ENCODE data around the gene TRPM6. TPM values are rescaled to one million over a fixed set of nuclear protein-coding genes. Genes with fewer than 3 reads are reported as not detected.

The TRPM6 gene
- total and polyA plus RNA-seq, 9 donors = 0.06 to 0.69 (median 0.25) TPM

DNA sequence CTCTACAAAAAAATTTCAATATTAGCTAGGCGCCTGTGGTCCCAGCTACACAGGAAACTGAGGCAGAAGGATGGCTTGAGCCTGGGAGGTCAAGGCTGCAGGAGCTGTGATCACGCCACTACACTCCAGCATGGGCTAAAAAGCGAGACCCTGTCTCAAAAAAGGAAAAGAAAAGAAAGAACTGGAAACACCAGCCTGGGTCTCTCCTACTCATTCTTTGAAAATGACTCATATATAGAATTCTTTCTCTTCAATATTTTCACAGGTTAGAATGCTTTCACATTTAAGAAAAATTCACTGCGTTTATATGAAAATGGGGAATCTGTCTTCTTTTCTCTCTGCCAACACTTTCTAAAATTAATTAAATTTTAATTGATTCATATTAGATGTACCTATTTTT is 115.6 kb downstream of the TRPM6 start:
- intact Hi-C loops (cut with DNase I) = loop anchor here (1.0 to 10.0 kb wide), 6 partner anchors 230 to 300 kb away; no protein-coding TSS in a partner anchor
- whole genome bisulfite sequencing, 3 donors = 51 to 71% (median 55%) methylated on average over 4 of the region's 4 CpGs
- no peak overlapping the region for H3K27ac ChIP-seq

DNA sequence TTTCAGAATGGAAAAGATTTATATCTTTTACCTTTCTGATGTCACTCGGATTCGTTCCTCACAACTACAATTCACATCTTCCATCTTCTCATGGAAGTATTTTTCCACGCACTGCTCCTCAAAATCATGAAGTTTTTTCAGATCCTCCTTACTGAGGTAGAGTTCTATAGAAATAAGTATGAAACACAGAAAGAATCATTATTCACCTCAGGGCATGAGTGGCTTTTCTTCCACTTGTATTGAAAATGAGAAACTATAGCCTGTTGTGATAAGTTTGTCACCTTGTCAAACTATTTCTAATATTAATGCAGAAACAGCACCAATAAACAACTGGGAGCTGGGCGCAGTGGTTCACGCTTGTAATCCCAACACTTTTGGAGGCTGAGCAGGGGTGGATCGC is 116.0 kb downstream of the TRPM6 start:
- DNase-seq = no peak
- no peaks in the 10 kb centered on the region for H3K9me3 ChIP-seq
- 86 to 90% (median 89%) methylated on average over 6 of the region's 6 CpGs for WGBS, 3 donors
- H3K4me3 ChIP-seq = no peak overlapping the region
- no peak for TF ChIP-seq EP300 (IDR thresholded peaks at IDR 0.05)
- no peak for TF ChIP-seq POLR2A (IDR thresholded peaks at IDR 0.05)
- TF ChIP-seq, protein P1, sequence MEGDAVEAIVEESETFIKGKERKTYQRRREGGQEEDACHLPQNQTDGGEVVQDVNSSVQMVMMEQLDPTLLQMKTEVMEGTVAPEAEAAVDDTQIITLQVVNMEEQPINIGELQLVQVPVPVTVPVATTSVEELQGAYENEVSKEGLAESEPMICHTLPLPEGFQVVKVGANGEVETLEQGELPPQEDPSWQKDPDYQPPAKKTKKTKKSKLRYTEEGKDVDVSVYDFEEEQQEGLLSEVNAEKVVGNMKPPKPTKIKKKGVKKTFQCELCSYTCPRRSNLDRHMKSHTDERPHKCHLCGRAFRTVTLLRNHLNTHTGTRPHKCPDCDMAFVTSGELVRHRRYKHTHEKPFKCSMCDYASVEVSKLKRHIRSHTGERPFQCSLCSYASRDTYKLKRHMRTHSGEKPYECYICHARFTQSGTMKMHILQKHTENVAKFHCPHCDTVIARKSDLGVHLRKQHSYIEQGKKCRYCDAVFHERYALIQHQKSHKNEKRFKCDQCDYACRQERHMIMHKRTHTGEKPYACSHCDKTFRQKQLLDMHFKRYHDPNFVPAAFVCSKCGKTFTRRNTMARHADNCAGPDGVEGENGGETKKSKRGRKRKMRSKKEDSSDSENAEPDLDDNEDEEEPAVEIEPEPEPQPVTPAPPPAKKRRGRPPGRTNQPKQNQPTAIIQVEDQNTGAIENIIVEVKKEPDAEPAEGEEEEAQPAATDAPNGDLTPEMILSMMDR (IDR thresholded peaks at IDR 0.05) = no peak
- no peaks in the 10 kb centered on the region for H3K27me3 ChIP-seq
- no peak overlapping the region for H3K27ac ChIP-seq
- no peaks in the 10 kb centered on the region for H3K4me1 ChIP-seq (ENCODE audit: insufficient read depth)
- no peaks in the 10 kb centered on the region for H3K36me3 ChIP-seq
- intact Hi-C loops (cut with DNase I) = loop anchor here (1.0 to 10.0 kb wide), 6 partner anchors 231 to 301 kb away; no protein-coding TSS in a partner anchor

More for the DNA sequence above, 115.6 kb downstream of the TRPM6 start:
- no peak overlapping the region for H3K4me3 ChIP-seq
- no peaks in the 10 kb centered on the region for H3K27me3 ChIP-seq
- H3K4me1 ChIP-seq (ENCODE audit: insufficient read depth) = no peaks in the 10 kb centered on the region
- no peaks in the 10 kb centered on the region for H3K36me3 ChIP-seq
- DNase-seq = no peak
- no peaks in the 10 kb centered on the region for H3K9me3 ChIP-seq
- TF ChIP-seq POLR2A (IDR thresholded peaks at IDR 0.05) = no peak
- no peak for TF ChIP-seq EP300 (IDR thresholded peaks at IDR 0.05)
- TF ChIP-seq, protein P1 (IDR thresholded peaks at IDR 0.05) = no peak

DNA sequence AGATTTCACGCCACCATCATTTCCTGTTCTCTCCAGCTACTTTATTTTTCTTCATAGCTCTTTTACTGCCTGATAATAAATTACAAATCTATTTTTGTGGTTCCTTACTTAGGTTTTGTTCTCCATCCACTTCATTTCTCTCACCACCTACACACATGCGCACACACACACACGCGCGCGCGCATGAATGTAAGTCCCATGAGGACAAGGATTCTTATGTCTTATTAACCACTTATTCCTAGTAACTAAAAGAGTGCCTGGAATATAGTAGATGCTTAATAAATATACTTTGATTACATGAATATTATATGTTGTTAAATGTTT is 116.5 kb downstream of the TRPM6 start:
- intact Hi-C loops (cut with DNase I) = loop anchor here in 3 of 4 donors (5.0 to 10.0 kb wide), 4 partner anchors 231 to 301 kb away; no protein-coding TSS in a partner anchor
- TF ChIP-seq, protein P1 (IDR thresholded peaks at IDR 0.05) = no peak
- TF ChIP-seq POLR2A (IDR thresholded peaks at IDR 0.05) (no peak), EP300 (IDR thresholded peaks at IDR 0.05) (no peak)
- Histone ChIP-seq H3K27ac (no peak overlapping the region), H3K27me3 (no peaks in the 10 kb centered on the region), H3K36me3 (no peaks in the 10 kb centered on the region), H3K4me3 (no peak overlapping the region), H3K4me1 (ENCODE audit: insufficient read depth) (no peaks in the 10 kb centered on the region), H3K9me3 (no peaks in the 10 kb centered on the region)
- WGBS, 3 donors = 90 to 96% (median 91%) methylated on average over 7 of the region's 7 CpGs
- no peak for DNase-seq

DNA sequence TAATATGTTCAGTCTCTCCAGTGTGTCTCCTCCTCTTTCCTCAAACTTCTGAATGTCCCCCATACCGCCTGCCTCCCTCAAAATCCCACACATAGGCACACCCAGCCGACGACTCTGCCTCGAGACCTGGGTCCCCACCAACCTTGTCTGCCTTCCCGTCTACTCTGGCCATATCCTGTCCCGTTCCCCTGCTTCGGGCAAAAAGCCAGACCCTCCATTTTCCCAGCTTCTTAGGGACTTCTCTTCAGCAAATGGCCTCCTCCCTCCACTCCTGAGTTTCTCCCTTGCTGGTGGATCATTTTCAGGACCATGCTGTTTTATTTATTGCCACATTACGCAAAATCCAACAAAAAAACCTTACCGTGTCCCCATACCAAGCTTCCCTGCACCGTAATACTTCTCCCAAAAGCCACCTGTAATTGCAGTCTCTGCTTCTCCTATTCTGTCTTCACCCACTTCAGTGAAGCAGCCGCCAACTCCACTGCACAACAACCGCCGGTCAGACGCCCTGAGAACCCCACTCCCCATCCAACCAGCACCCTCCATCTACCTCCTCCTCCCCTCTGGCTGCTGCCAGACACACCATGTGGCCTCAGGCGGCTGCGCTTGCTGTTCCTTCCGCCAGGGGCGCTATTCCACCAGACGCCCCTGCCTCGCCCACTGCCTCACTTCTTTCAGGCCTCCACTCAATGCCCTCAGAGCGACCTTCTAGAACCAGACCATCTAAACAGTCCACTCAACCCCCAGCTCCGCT is 117.0 kb downstream of the TRPM6 start:
- WGBS, 3 donors = 66 to 73% (median 68%) methylated on average over 22 of the region's 22 CpGs
- intact Hi-C loops (cut with DNase I) = loop anchor here in 3 of 4 donors (5.0 to 10.0 kb wide), 4 partner anchors 232 to 302 kb away; no protein-coding TSS in a partner anchor

More for the DNA sequence above, 117.0 kb downstream of the TRPM6 start:
- no peaks in the 10 kb centered on the region for H3K4me1 ChIP-seq (ENCODE audit: insufficient read depth)
- no peak overlapping the region for H3K4me3 ChIP-seq
- TF ChIP-seq EP300 (IDR thresholded peaks at IDR 0.05) (no peak), POLR2A (IDR thresholded peaks at IDR 0.05) (no peak)
- TF ChIP-seq, protein P1 (IDR thresholded peaks at IDR 0.05) = no peak
- no peaks in the 10 kb centered on the region for H3K9me3 ChIP-seq
- H3K27me3 ChIP-seq = no peaks in the 10 kb centered on the region
- DNase-seq = peak in 1 of 5 donors; percentile 34
- H3K36me3 ChIP-seq = no peaks in the 10 kb centered on the region
- H3K27ac ChIP-seq = no peak overlapping the region
